GM19372 (cell line): Measurements from ENCODE around the gene TPPP3.
"Not testable (repeated sequence)": the region's sequence is repeated elsewhere in the genome, so short reads cannot be mapped to it uniquely, and the experiment has no call there.

ENCODE experiments used
- ATAC-seq: cut with Tn5 transposase; IDR thresholded peaks from one replicate; pipeline ENCODE4 v1.9.1; 2021; ENCODE audit warnings: mild to moderate bottlenecking, low read depth, moderate library complexity; ENCODE audit not compliant: unreplicated experiment

TPPP3 gene

GRCh38 chr16:67392301-67393059 is 818 bp downstream of the TPPP3 start:
- no peak for ATAC-seq

GRCh38 chr16:67391424-67392300 is 1.6 kb downstream of the TPPP3 start:
- no peak for ATAC-seq

- no peak for ATAC-seq
These were observed 2.4 kb downstream of the TPPP3 start for GRCh38 chr16:67390816-67391423.

- ATAC-seq = no peak
These were observed 3.1 kb downstream of the TPPP3 start for GRCh38 chr16:67389911-67390815.

GRCh38 chr16:67388591-67388990 is 4.7 kb downstream of the TPPP3 start:
- no peak for ATAC-seq

GRCh38 chr16:67388191-67388590 is 5.1 kb downstream of the TPPP3 start:
- no peak for ATAC-seq

GRCh38 chr16:67387479-67388079 is 5.7 kb downstream of the TPPP3 start:
- no peak for ATAC-seq

GRCh38 chr16:67386861-67387455 is 6.3 kb downstream of the TPPP3 start:
- no peak for ATAC-seq

- ATAC-seq = no peak
These were observed 8.4 kb downstream of the TPPP3 start for GRCh38 chr16:67384778-67385510.

GRCh38 chr16:67383284-67383683 is 10.0 kb downstream of the TPPP3 start:
- ATAC-seq = no peak

- ATAC-seq = no peak
These were observed 14.7 kb downstream of the TPPP3 start for GRCh38 chr16:67378642-67379041.

- not testable (repeated sequence) for ATAC-seq
These were observed 17.3 kb downstream of the TPPP3 start for GRCh38 chr16:67376012-67376411.

GRCh38 chr16:67372664-67373063 is 20.6 kb downstream of the TPPP3 start:
- ATAC-seq = no peak

- no peak for ATAC-seq
These were observed 22.6 kb downstream of the TPPP3 start for GRCh38 chr16:67370661-67371060.

- ATAC-seq = no peak
These were observed 28.6 kb downstream of the TPPP3 start for GRCh38 chr16:67364600-67365235.

GRCh38 chr16:67361038-67361437 is 32.3 kb downstream of the TPPP3 start:
- ATAC-seq = no peak

- not testable (repeated sequence) for ATAC-seq
These were observed 33.6 kb downstream of the TPPP3 start for GRCh38 chr16:67359540-67360269.

- ATAC-seq = no peak
These were observed 35.7 kb downstream of the TPPP3 start for GRCh38 chr16:67357561-67357960.
